Sigmoid colon (tissue), 4 donors: ENCODE data around the gene SERPIND1.
"Not testable (repeated sequence)": the region's sequence is repeated elsewhere in the genome, so short reads cannot be mapped to it uniquely, and the experiment has no call there.

Experiments
- EP300 ChIP-seq, 4 donors: sonication (generic); formaldehyde crosslinking; IDR thresholded peaks; one replicate each; pipeline ENCODE4 v1.6.1; 2017; ENCODE audit warnings: antibody characterized with exemption in 4 of 4
- POLR2A ChIP-seq, 2 donors: fragments of 450-650 bp; IDR thresholded peaks; one replicate each; pipeline ENCODE4 v1.6.1; 2016; ENCODE audit warnings: antibody characterized with exemption in 2 of 2, mild to moderate bottlenecking in 2 of 2, moderate library complexity in 2 of 2
- POLR2AphosphoS5 ChIP-seq, 4 donors: sonication (generic); formaldehyde crosslinking; IDR thresholded peaks; one replicate each; pipeline ENCODE4 v1.6.1; 2017; ENCODE audit warnings: antibody characterized with exemption in 4 of 4
- TF ChIP-seq, protein P1 (sequence below), 4 experiments: fragments of 450-650 bp in 3 of 4; fragments of 200-600 bp in 1 of 4; IDR thresholded peaks; one replicate each; pipeline ENCODE4 v1.5.1; 2016 to 2019; ENCODE audit warnings: antibody characterized with exemption in 4 of 4, mild to moderate bottlenecking in 3 of 4, moderate library complexity in 2 of 4

DNA sequence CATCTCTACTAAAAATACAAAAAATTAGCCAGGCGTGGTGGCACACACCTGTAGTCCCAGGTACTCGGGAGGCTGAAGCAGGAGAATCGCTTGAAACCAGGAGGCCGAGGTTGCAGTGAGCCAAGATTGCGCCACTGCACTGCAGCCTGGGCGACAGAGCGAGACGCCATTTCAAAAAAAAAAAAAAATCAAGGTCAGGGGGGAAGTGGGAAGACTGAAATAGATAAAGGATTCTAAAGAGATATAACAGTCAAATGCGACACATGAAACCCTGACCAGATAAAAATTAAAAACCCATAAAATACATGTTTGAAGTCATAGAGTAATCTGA is 4.5 kb upstream of the SERPIND1 start:
- TF ChIP-seq, protein P1, sequence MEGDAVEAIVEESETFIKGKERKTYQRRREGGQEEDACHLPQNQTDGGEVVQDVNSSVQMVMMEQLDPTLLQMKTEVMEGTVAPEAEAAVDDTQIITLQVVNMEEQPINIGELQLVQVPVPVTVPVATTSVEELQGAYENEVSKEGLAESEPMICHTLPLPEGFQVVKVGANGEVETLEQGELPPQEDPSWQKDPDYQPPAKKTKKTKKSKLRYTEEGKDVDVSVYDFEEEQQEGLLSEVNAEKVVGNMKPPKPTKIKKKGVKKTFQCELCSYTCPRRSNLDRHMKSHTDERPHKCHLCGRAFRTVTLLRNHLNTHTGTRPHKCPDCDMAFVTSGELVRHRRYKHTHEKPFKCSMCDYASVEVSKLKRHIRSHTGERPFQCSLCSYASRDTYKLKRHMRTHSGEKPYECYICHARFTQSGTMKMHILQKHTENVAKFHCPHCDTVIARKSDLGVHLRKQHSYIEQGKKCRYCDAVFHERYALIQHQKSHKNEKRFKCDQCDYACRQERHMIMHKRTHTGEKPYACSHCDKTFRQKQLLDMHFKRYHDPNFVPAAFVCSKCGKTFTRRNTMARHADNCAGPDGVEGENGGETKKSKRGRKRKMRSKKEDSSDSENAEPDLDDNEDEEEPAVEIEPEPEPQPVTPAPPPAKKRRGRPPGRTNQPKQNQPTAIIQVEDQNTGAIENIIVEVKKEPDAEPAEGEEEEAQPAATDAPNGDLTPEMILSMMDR (IDR thresholded peaks at IDR 0.05): not testable (repeated sequence)
- not testable (repeated sequence) for TF ChIP-seq POLR2A, POLR2AphosphoS5, EP300 (IDR thresholded peaks at IDR 0.05)
